ENCODE results near the gene CDC42BPA. TPM values are rescaled to one million over a fixed set of nuclear protein-coding genes. Genes with fewer than 3 reads are reported as not detected.
"Not testable (repeated sequence)": the region's sequence is repeated elsewhere in the genome, so short reads cannot be mapped to it uniquely, and the experiment has no call there.

Gene CDC42BPA
- total RNA-seq, 1 donor from 2014 or later: 2.5 TPM

DNA sequence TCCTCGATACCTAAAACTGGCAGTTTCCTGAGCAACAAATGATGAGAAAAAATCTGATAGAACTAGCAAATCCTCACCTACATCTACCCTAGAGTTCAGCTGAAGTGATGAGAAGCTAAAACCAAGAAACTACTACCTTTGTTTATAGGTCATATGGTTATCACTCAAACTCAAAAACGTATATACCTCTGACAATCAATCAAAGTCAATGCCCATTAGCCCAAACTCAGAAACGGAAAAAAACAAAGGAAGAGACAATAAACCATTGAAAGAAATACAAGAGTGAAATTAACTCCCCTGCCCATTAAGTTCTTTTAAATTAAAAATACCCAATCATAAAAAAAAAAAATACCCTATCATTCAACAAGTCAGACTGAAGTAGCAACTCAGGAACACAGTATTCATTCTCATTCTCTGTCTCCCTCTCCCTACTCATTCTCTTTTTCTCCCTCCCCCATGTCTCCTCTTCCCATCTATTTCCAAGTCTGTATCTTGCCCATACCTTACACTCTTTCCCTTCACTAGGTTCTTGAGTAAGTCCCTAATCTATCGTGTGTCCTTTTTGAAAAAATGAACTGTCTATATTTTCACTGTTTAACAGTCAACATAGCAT, 6.8 kb downstream of the CDC42BPA start:
- intact Hi-C loops (cut with micrococcal nuclease): no loop called here

DNA sequence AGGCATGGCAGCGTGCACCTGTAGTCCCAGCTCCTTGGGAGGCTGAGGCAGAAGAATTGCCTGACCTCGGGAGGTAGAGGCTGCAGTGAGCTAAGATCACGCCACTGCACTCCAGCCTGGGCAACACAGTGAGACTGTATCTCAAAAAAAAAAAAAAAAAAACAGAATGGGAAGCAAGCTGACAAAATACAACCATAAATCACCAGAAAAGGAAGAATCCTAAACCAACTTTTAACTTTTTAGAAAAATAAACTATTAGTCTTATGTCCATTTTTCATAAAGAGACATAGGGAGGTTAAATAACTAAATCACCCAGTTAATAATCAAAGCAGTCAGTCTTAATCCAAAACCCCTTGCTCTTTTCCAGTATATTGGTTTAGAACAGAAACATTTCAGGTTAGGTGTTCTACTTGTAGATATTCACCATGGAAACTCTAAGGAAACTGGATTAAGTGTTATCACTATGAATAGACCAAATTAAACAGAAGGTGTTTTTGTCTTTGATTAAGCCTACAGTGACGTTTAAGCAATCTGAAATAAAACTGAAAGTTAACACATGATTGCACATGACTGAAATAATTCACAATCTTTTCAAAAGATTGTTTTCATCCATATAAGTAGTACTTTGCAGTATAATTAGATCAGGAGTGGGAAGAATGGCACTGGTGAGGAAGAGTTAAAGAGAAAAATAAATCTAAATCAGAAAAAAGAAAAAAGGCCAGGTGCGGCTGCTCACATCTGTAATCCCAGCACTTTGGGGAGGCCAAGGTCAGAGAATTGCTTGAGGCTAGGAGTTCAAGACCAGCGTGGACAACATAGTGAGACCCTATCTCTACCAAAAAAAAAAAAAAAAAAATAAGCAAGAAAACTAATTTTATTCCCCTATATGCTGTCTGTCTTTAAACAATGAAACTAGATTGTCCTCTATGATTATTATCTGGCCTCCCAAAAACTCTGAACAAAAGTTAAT, 9.6 kb downstream of the CDC42BPA start:
- intact Hi-C loops (cut with micrococcal nuclease): no loop called here

DNA sequence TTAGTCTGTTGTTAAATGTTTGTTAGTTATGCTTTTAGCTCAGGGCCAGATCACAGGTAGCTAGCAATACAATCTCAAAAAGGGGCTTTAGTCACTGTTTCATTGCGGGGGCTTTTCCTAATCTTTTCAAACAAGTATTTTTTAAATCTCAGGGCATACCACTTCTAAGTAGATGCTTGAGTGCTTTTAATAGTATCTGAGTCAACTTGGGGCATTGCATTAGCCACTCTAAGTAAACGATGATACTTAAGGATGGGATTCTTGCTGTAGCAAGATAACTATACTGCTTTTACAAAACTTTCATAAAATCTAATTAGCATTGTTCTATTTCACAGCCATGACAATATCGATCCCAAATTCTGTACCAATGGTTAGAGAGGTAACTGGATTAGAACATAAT, 11.6 kb downstream of the CDC42BPA start:
- intact Hi-C loops (cut with micrococcal nuclease): no loop called here

DNA sequence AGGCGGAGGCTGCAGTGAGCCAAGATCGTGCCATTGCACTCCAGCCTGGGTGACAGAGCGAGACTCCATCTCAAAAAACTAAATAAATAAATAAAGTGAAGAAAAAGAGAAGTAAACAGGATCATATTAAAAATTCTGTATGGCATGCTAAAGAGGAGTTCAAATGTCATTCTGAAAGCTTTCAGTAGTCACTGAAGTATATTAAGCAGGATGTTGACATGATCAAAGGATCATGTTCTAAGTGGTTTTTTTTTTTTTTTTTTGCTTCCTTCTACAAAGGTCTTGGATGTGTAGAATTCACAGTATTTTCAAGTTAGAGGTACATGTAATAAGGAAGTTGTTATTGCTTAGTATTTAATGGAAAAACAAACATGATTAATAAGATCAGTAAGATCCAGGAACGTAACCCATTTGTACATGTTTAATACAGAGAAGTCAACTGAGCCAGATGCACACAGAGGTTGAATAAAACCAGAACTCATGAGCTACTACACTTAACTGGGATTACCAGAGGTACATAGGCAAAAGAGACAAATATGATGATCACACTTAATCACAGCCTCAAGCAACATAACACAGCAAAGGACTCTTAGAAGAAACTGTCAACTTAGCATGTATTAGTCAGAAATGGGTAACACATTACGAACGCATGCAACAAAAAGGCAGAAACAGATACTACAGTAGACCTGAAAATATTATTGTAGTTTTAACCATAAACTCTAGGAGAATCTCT, 12.2 kb downstream of the CDC42BPA start:
- intact Hi-C loops (cut with micrococcal nuclease): no loop called here

DNA sequence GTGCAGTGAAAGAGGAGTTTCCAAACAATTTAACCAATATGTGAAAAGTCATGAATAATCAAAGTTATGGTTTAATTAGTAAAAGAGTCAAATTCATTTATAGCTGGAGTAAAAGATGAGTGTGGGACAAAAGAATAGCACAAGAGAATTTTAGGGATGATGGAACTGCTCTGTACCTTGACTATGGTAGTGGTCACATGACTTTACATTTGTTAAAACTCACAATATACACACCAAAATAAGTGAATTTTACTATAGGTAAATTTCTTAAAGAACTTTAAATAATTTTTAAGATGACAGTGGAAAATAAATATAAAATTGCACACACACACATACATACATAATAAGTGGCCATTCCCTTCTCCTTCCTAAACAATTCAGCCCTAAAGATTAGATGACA, 13.6 kb downstream of the CDC42BPA start:
- intact Hi-C loops (cut with micrococcal nuclease): no loop called here

DNA sequence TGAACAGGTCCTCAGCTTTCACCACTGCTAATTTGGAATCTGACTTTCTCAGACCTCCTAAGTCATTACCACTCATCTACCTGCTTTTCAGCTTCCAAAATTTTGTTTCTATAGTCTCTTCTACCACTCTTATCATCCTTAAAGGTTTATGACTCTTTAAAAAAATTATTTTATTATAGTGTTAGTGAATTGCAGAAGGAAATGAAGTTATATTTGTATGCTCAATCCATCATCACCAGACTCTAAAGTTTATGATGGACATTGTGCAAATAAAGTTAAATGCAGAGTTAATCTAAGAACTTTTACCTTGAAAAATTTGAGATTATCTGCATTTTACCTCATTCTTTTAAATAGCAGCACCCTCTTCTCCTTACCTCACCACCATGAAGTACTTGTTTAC, 14.6 kb downstream of the CDC42BPA start:
- intact Hi-C loops (cut with micrococcal nuclease): no loop called here

DNA sequence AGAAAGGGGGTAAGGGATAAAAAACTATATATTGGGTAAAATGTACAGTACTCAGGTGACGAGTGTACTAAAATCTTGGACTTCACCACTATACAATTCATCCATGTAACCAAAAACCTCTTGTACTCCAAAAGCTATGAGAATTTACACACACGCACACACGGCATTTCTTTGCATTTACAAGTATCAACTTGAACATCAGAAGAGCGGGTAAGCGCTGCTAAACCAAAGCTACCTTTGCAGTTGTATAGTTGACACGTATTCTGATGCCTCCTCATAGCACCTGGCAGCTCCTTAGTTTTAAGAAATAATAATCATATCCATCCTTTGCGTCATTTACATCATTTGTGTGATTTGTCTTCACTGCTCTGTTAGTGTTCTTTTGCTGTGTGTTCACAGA, 17.6 kb downstream of the CDC42BPA start:
- intact Hi-C loops (cut with micrococcal nuclease): no loop called here

DNA sequence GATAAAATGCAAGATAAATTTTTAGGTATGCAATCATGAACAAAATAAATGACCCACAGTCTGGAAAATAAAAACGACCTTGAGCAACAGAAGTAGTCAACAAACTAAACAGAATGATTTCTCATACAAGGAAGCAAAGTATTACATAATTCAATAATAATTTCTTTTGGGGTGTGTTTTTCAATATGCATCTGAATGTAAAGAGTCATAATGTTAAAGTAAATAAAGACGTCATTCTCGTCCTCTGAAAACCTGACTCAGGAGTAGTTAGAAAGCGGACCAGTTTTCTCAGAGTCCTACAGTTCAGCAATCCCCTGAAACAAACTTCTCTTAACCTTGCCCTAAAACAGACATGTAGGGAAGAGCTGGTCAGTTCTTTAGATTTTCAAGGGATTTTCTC, 18.6 kb downstream of the CDC42BPA start:
- intact Hi-C loops (cut with micrococcal nuclease): no loop called here

DNA sequence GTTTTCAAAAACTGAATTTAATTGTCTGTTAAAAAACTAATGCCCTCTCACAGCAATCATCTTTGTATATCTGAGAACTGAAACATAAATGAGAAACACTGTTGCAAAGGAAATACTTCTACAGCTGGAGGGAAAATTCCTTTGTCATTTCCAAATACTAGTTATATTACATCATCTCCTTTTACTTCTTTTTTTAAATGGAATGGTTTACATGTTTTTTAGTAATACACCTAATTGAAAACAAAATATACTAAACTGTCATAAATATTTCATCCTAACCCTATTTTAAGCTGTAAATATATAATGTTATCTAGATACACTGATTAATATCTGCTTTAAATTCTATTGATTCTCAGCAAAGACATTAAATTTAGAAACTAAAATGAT, 19.1 kb downstream of the CDC42BPA start:
- intact Hi-C loops (cut with micrococcal nuclease): no loop called here

DNA sequence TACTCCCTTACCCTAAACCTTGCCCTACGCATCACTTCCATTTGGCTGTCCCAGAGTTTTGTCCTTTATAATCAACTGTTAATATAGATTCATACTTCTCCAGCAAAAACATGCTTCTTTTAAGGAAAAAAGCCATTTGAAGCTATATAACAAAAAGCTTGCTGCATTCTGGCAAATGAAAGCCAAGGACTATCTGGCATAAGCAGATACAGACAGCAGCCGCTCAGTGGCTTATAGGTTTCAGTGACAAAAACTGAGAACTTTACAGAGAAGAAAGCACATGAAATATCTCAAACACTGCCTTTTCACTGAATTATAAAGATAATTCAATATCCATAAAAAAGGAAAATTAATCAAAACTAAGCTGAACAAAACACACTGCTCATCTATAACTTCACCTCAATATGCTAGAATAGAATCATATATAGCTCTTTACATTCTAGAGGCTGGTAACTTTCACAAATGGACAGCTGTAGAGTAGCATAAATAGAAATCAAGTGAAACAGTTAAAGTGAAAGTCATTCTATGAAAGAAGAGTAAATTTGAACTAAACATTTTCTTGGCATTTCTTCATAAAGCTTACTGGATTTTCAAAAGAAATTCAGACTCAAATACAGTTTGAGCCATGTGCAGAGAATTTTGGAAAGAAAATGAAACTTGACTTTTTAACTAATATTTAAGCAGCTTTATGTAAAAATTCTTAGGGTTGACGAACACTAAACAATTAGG, 19.6 kb downstream of the CDC42BPA start:
- intact Hi-C loops (cut with micrococcal nuclease): no loop called here

DNA sequence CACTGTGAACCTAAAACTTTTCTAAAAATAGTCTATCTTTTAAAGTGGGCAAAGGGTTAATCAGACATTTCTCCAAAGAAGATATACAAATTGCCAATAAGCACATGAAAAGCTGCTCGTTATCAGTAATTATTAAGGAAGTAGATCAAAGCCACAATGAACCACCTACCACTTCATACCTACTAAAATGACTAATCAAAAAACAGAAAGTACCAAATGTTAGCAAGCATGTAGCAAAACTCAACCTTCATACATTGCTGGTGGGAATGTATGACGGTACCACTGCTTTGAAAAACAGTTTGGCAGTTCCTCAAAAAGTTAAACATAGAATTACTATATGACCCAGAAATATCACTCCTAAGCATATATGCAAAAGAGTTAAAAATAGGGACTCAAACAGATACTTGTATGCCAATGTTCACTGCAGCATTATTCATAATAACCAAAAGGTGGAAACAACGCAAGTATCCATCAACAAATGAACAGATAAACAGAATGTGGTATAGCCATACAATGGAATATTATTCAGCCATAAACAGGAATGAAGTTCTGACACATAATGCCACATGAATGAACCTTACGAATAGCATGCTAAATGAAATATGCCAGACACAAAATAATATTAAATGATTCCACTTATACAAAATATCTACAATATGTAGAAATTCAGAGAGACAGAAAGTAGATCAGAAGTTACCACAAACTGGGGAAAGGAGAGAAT, 21.1 kb downstream of the CDC42BPA start:
- intact Hi-C loops (cut with micrococcal nuclease): no loop called here

DNA sequence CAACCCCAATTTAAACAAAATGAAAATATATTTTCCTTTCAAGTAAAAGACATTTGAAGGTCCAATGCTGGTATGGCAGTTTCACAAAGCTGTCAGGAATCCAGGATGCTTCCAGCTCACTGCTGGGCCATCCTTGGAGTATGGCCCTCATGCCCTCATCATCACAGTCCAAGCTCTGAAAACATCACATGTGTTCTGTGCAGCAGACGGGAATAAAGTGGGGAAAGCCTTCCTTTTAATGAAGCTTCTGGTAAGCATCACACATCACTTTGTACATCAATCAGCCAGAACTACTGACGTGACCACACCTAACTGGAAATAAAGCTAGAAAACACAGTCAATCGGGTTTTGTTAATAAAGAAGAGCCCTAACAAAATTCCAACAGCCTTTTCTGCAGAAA, 22.7 kb downstream of the CDC42BPA start:
- intact Hi-C loops (cut with micrococcal nuclease): no loop called here

DNA sequence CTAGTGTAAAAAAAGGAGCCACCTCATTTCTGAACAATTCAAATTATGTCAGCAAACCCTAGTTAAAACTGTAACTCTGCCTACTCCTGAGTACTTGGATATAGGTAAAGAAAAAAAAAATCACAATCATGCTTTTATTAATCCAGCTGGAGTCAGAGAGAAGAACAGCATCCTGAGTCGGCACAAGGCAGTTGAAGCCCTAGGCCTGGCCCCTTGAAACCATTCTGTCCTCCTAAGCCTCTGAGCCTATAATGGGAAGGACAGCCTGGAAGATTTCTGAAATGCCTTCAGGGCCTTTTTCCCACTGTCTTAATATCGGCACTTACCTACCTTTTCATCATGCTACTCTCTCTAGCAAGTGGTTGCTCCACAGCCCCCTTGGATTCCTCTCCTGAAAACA, 32.5 kb downstream of the CDC42BPA start:
- intact Hi-C loops (cut with micrococcal nuclease): no loop called here

DNA sequence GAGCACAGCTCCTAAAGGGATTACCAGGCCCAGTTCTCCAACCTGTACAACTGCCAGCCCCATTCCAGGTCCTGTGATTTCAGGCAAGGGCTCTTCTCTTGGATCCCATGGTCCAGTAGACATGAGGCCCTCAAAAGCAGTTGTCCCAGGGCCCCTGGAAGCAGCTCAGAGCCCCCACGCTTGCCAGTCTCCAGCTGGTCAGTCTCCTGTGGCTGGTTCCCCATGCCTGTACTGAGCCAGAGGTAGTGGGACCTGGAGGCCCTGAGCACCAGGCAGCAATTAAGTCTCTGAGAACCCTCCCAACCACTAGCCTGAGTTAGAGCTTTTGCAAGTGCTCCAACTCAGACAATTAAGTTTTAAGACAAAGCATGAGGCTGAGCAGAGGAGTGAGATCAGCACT, 36.9 kb downstream of the CDC42BPA start:
- intact Hi-C loops (cut with micrococcal nuclease): no loop called here

DNA sequence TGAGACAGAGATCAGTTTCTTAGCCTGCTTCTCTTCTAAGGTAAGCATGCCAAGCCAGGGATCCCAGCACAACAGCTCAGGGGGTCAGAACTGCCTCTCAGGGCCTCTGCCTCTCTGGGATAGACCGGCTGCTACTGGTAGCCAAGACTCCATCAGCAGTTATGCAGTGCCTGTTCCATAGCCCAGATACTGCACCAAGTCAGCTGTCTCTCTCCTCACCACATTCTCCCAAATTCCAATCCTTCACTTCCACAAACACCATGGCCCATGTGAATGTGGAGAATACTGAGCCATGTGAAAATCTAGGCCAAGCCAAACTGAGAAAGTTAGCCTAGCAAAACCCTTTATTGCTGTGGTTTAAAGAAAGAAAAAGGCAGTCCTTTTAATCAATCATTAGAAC, 37.5 kb downstream of the CDC42BPA start:
- intact Hi-C loops (cut with micrococcal nuclease): no loop called here

DNA sequence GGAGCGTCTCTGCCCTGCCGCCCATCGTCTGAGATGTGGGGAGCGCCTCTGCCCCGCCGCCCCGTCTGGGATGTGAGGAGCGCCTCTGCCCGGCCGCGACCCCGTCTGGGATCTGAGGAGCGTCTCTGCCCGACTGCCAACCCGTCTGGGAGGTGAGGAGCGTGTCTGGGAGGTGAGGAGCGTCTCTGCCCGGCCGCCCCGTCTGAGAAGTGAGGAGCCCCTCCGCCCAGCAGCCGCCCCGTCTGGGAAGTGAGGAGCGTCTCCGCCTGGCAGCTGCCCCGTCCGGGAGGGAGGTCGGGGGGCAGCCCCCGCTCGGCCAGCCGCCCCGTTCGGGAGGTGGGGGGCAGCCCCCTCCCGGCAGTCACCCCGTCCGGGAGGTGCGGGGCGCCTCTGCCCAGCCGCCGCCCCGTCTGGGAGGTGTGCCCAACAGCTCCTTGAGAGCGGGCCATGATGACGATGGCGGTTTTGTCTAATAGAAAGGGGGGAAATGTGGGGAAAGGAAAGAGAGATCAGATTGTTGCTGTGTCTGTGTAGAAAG, 42.1 kb downstream of the CDC42BPA start:
- intact Hi-C loops (cut with micrococcal nuclease): not testable (repeated sequence)

DNA sequence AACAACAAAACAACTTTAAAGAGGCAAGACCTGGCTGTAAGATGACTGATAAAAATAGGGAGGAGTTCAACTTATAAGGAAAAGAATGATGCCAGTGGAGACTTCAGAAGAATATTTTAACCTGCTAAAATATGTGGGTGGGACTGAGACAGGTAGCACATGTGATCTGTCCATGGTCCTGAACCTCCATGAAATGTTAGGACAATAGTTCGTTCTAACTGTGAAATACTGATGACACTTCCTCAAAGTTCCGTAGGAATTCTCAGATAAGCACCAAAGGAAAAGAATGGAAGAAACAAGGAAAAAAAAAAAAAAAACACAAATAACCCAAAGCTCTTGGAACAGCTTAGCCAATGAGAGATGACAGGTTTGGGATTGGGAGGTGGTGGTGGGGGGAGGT, 44.7 kb downstream of the CDC42BPA start:
- intact Hi-C loops (cut with micrococcal nuclease): no loop called here

DNA sequence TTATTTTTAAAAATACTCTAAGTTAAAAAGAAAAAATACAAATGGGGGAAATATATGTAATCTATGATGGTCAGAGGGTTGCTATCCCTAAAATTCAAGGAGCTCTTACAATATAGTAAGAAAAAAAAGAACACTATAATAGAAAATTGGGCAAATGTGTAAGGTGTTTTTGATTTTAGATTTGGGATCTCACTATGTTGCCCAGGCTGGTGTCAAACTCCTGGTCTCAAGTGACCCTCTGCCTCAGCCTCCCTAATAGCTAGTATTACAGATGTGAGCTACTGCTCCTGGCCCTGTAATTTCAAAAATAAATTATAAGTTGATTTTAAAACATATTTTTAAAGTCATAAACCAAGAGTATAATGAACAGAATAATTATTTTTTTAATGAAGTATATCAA, 45.9 kb downstream of the CDC42BPA start:
- intact Hi-C loops (cut with micrococcal nuclease): no loop called here

DNA sequence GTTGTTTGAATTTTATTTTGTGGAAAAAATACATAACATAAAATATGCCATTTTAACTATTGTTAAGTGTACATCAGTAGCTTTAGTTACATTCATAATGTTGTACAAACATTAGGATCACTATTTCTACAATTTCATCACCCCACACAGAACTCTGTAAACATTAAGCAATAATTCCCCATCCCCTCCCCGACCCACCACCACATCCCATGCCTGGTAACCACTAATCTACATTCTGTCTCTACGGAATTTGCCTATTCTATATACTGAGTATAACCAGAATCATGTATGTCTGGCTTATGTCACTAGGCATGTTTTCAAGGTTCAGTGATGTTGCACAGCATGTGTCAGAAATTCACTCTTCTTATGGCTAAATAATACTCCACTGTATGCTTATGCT, 47.7 kb downstream of the CDC42BPA start:
- intact Hi-C loops (cut with micrococcal nuclease): no loop called here

DNA sequence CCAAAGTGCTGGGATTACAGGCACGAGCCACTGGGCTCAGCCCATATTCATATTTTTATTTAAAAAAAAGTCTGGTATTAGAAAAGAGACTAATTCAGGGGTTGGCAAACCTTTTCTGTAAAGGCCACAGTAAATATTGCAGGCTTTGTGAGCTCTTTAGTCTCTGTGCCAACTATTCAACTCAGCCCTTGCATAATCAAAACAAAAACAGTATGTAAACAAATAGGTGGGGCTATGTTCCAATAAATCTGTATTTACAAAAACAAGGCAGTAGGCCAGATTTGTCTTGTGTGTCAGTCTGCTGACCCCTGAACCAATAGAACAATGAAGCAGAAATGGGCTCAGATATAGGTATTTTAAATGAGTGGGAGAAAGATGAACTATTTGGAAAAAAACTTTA, 49.3 kb downstream of the CDC42BPA start:
- intact Hi-C loops (cut with micrococcal nuclease): no loop called here

DNA sequence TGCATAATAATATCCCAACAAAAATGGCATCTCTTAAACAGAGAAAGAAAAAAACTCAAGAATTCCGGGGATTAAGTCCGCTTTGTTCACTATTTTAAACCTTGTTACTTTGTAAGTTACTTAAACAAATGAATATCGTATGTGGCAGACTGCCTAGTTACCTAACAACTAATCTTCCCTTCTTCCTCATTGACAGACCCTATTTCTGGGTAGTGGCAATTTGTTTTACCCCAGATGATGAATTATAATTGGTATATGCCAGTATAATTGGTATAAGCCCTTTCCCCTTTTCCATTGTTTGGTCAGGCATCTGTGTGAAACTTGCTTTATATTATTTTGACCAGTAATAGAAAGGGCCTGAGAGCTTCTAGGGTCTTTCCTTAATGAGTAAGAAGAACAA, 52.4 kb downstream of the CDC42BPA start:
- intact Hi-C loops (cut with micrococcal nuclease): no loop called here
